Measurements from ENCODE around the gene CHST8. TPM values are rescaled to one million over a fixed set of nuclear protein-coding genes. Genes with fewer than 3 reads are reported as not detected.

Gene CHST8
- total and polyA plus RNA-seq, 2 experiments from 2014 or later = 9.3 to 38.2 TPM

GRCh38 chr19:33725567-33725966 lies 103.8 kb downstream of the CHST8 start:
- peaks cover 13% of the 10 kb centered on the region for H3K27me3 Mint-ChIP-seq (ENCODE audit: insufficient read depth, low read depth, poor library complexity)
- no peak overlapping the region for H3K27ac ChIP-seq (ENCODE audit: low read depth)
- TF ChIP-seq ZNF462 (CRISPR knock-in tag; IDR thresholded peaks at IDR 0.05) (no peak), EZH2phosphoT487 (IDR thresholded peaks at IDR 0.05; ENCODE audit: unreplicated experiment) (no peak), ETS1 (IDR thresholded peaks at IDR 0.05) (no peak), NANOG (IDR thresholded peaks at IDR 0.05; ENCODE audit: borderline replicate concordance) (no peak), ZNF331 (CRISPR knock-in tag; IDR thresholded peaks at IDR 0.05; ENCODE audit: low read depth) (no peak), POLR2AphosphoS5 (IDR thresholded peaks at IDR 0.05; ENCODE audit: low read depth) (no peak), JUNB (IDR thresholded peaks at IDR 0.05; ENCODE audit: unreplicated experiment) (no peak), EZH2 (IDR thresholded peaks at IDR 0.05; ENCODE audit: low read depth, unreplicated experiment) (no peak), STAT1 (IDR thresholded peaks at IDR 0.05; ENCODE audit: unreplicated experiment) (no peak), CREB1 (CRISPR knock-in tag; IDR thresholded peaks at IDR 0.05; ENCODE audit: low read depth) (no peak), ZNF114 (CRISPR knock-in tag; IDR thresholded peaks at IDR 0.05) (no peak), CTCF (conservative IDR thresholded peaks at IDR 0.05; ENCODE audit: low read depth in 2 of 2) (no peak)
- TF ChIP-seq, protein P1, sequence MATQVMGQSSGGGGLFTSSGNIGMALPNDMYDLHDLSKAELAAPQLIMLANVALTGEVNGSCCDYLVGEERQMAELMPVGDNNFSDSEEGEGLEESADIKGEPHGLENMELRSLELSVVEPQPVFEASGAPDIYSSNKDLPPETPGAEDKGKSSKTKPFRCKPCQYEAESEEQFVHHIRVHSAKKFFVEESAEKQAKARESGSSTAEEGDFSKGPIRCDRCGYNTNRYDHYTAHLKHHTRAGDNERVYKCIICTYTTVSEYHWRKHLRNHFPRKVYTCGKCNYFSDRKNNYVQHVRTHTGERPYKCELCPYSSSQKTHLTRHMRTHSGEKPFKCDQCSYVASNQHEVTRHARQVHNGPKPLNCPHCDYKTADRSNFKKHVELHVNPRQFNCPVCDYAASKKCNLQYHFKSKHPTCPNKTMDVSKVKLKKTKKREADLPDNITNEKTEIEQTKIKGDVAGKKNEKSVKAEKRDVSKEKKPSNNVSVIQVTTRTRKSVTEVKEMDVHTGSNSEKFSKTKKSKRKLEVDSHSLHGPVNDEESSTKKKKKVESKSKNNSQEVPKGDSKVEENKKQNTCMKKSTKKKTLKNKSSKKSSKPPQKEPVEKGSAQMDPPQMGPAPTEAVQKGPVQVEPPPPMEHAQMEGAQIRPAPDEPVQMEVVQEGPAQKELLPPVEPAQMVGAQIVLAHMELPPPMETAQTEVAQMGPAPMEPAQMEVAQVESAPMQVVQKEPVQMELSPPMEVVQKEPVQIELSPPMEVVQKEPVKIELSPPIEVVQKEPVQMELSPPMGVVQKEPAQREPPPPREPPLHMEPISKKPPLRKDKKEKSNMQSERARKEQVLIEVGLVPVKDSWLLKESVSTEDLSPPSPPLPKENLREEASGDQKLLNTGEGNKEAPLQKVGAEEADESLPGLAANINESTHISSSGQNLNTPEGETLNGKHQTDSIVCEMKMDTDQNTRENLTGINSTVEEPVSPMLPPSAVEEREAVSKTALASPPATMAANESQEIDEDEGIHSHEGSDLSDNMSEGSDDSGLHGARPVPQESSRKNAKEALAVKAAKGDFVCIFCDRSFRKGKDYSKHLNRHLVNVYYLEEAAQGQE (IDR thresholded peaks at IDR 0.05; ENCODE audit: unreplicated experiment) = no peak

More at GRCh38 chr19:33725567-33725966, 103.8 kb downstream of the CHST8 start:
- Histone ChIP-seq H3K9me2 (ENCODE audit: insufficient read depth) (peaks cover 4% of the 10 kb centered on the region; the same call in 1 of the 2 replicates), H3K36me3 (ENCODE audit: insufficient read depth) (no peaks in the 10 kb centered on the region), H4K20me1 (replicated peaks; ENCODE audit: insufficient read depth) (no peaks in the 10 kb centered on the region), H3K27me3 (ENCODE audit: insufficient read depth) (no peaks in the 10 kb centered on the region), H3F3A (replicated peaks; ENCODE audit: low read depth) (no peaks in the 10 kb centered on the region), H3K79me2 (replicated peaks; ENCODE audit: insufficient read depth) (no peaks in the 10 kb centered on the region), H2AFZ (no peak overlapping the region), H3K4me1 (ENCODE audit: insufficient read depth) (no peaks in the 10 kb centered on the region), H3K4me3 (no peak overlapping the region), H3K4me2 (no peak overlapping the region)
- Mint-ChIP-seq H3K9me3 (peaks cover 4% of the 10 kb centered on the region; the same call in 2 of the 3 replicates), H3K4me1 (peaks cover 15% of the 10 kb centered on the region; the same call in 2 of the 3 replicates), H3K36me3 (ENCODE audit: low read depth) (no peaks in the 10 kb centered on the region; the same call in 2 of the 3 replicates), H3K4me3 (no peak overlapping the region), H3K27ac (0 out of 2 replicates have a peak overlapping the region, but pooled peaks have one; percentile 17)
- no peak for ATAC-seq
- no peak for DNase-seq (ENCODE audit: low spot score)

Data from GM23338 (cell line).